ENCODE data around the gene BEND7. TPM values are rescaled to one million over a fixed set of nuclear protein-coding genes. Genes with fewer than 3 reads are reported as not detected.

BEND7 gene
- total RNA-seq, 1 experiment from 2014 or later = 12.8 TPM

- Mint-ChIP-seq H3K27ac (no peak overlapping the region), H3K4me3 (no peak overlapping the region), H3K9me3 (no peaks in the 10 kb centered on the region), H3K4me1 (no peaks in the 10 kb centered on the region), H3K27me3 (ENCODE audit: low read depth) (no peaks in the 10 kb centered on the region), H3K36me3 (no peaks in the 10 kb centered on the region)
- no peak for DNase-seq (ENCODE audit: low spot score)
- CTCF ChIA-PET = interaction anchor here (0.8 to 2.0 kb wide), 5 partner anchors 10 to 98 kb away, joined by 3 to 7 read pairs (median 6); no protein-coding TSS in a partner anchor
- no peak for TF ChIP-seq ZNF121 (CRISPR knock-in tag; IDR thresholded peaks at IDR 0.05)
- 0 out of 2 replicates have a peak, but pooled peaks have one; percentile 27 for TF ChIP-seq CTCF (IDR thresholded peaks at IDR 0.05)
- peak; percentile 46; the same call in 1 of the 2 replicates for ATAC-seq
- POLR2A ChIA-PET = no interaction called here
Observed at GRCh38 chr10:13470270-13470669, 58.5 kb downstream of the BEND7 start.

- ATAC-seq (no peak), DNase-seq (ENCODE audit: low spot score) (no peak)
- Mint-ChIP-seq H3K36me3 (peaks cover 10% of the 10 kb centered on the region), H3K27ac (no peak overlapping the region), H3K4me3 (no peak overlapping the region), H3K9me3 (peaks cover 16% of the 10 kb centered on the region), H3K4me1 (0 out of 2 replicates have a peak, but pooled peaks cover 5% of the 10 kb centered on the region), H3K27me3 (ENCODE audit: low read depth) (no peaks in the 10 kb centered on the region; the same call in 1 of the 2 replicates)
- ChIA-PET CTCF (no interaction called here), POLR2A (no interaction called here)
- TF ChIP-seq NFYB (CRISPR knock-in tag; conservative IDR thresholded peaks at IDR 0.05; ENCODE audit: low read depth) = no peak
- TF ChIP-seq ZNF317 (CRISPR knock-in tag; IDR thresholded peaks at IDR 0.05; ENCODE audit: borderline replicate concordance, low read depth) = no peak
- no peak for TF ChIP-seq ZNF263 (CRISPR knock-in tag; IDR thresholded peaks at IDR 0.05; ENCODE audit: low read depth)
Observed at GRCh38 chr10:13462551-13462950, 66.3 kb downstream of the BEND7 start.

- H3K4me1 Mint-ChIP-seq = peaks cover 7% of the 10 kb centered on the region; the same call in 1 of the 2 replicates
- peaks cover 16% of the 10 kb centered on the region for H3K9me3 Mint-ChIP-seq
- H3K27me3 Mint-ChIP-seq (ENCODE audit: low read depth) = no peaks in the 10 kb centered on the region; the same call in 1 of the 2 replicates
- ChIA-PET CTCF (interaction anchor here (1.1 to 1.7 kb wide), 2 partner anchors 19 to 83 kb away, joined by 5 to 7 read pairs; no protein-coding TSS in a partner anchor), POLR2A (interaction anchor here (0.7 kb wide), 1 partner anchor 23 kb away, joined by 3 read pairs; no protein-coding TSS in a partner anchor)
- DNase-seq (ENCODE audit: low spot score) = no peak
- no peak for TF ChIP-seq SOX15 (CRISPR knock-in tag; IDR thresholded peaks at IDR 0.05)
- no peak for TF ChIP-seq NFATC4 (CRISPR knock-in tag; IDR thresholded peaks at IDR 0.05)
- TF ChIP-seq HMGXB4 (CRISPR knock-in tag; IDR thresholded peaks at IDR 0.05) = no peak
- TF ChIP-seq ZSCAN18 (CRISPR knock-in tag; IDR thresholded peaks at IDR 0.05) = no peak
- TF ChIP-seq SMAD3 (CRISPR knock-in tag; IDR thresholded peaks at IDR 0.05; ENCODE audit: borderline replicate concordance) = no peak
- no peak for TF ChIP-seq ZNF263 (CRISPR knock-in tag; IDR thresholded peaks at IDR 0.05; ENCODE audit: low read depth)
- TF ChIP-seq ELF4 (CRISPR knock-in tag; IDR thresholded peaks at IDR 0.05; ENCODE audit: low read depth) = no peak
- TF ChIP-seq ZNF121 (CRISPR knock-in tag; IDR thresholded peaks at IDR 0.05) = no peak
- no peak for TF ChIP-seq SMAD4 (CRISPR knock-in tag; IDR thresholded peaks at IDR 0.05)
- no peak for TF ChIP-seq HMGA2 (CRISPR knock-in tag; IDR thresholded peaks at IDR 0.05)
- no peak for TF ChIP-seq E2F1 (CRISPR knock-in tag; IDR thresholded peaks at IDR 0.05)
- TF ChIP-seq FOXJ3 (CRISPR knock-in tag; IDR thresholded peaks at IDR 0.05; ENCODE audit: borderline replicate concordance) = no peak
- TF ChIP-seq GABPB1 (CRISPR knock-in tag; IDR thresholded peaks at IDR 0.05) = no peak
- TF ChIP-seq ZNF416 (CRISPR knock-in tag; IDR thresholded peaks at IDR 0.05) = no peak
- ATAC-seq = no peak
- H3K36me3 Mint-ChIP-seq = peaks cover 10% of the 10 kb centered on the region
- no peak overlapping the region for H3K4me3 Mint-ChIP-seq
- no peak overlapping the region; the same call in 1 of the 2 replicates for H3K27ac Mint-ChIP-seq
Observed at GRCh38 chr10:13458687-13459012, 70.2 kb downstream of the BEND7 start.

All from WTC11 (cell line).